Activated CD4-positive, alpha-beta T cell treated with anti-CD3 and anti-CD28 coated beads, Interleukin-2, Interleukin-4, amounts not matched to agents 100 ng/mL and 50 ng/mL, durations not matched to agents 16 hours and 8 hours (primary cell): ENCODE measurements around the gene CDX2.

Experiments
- DNase-seq: peaks from one replicate; pipeline ENCODE4 v3.0.0-alpha.2; 2020; ENCODE audit warnings: low spot score

CDX2 gene

GRCh38 chr13:27917121-27917947, 51.8 kb downstream of the CDX2 start:
- DNase-seq = no peak

DNA sequence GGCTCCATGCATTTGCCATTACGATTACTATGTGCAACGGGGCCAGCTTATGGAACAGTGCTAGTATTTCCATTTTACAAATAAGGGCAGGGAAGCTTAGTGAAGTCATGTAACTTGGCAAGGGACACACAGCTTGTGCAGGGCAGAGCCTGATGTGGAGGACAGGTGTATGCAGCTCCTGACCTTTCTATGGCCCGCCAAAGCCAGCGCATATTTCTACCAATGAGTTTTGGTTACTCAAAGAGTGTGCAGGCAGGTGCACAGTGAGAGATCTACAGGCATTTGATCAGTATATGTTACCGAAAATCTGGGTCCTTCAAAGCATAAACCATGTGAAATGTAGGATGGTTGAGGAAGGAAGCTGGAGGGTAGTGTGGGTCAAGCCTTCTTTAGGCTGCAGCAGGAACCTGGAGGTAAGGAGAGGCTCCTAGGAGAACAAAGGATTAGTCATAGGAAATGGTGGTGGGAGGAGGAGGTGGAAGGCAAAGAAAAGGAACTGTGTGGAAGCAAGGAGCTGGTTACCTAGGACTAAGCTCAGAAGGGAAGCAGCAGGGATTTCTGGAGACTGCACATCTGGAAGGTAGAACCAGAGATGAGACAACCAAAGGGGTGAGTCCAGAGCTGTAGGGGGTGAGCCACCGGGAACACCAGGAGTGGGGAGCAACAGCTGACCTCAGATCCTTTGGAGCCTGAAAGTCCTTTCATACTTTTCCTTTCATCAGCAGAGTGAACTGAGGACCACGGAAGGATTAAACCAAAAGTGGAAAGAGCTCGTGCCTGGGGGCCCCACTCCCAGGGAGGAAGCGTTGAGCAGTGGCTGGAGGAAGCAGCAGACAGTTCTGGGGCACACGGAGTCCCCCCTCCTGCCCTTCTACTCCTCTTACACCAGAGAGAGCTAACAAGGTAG, 53.6 kb downstream of the CDX2 start:
- DNase-seq = no peak

GRCh38 chr13:27913160-27913559, 56.0 kb downstream of the CDX2 start:
- no peak for DNase-seq

- no peak for DNase-seq
These were observed 57.6 kb downstream of the CDX2 start for GRCh38 chr13:27911521-27911920.
